HG02610 (cell line): Measurements from ENCODE around the gene PGC.

ENCODE experiments used
- ATAC-seq: cut with Tn5 transposase; IDR thresholded peaks from one replicate; pipeline ENCODE4 v1.9.1; 2021; ENCODE audit warnings: mild to moderate bottlenecking, moderate library complexity; ENCODE audit not compliant: unreplicated experiment

PGC gene

DNA sequence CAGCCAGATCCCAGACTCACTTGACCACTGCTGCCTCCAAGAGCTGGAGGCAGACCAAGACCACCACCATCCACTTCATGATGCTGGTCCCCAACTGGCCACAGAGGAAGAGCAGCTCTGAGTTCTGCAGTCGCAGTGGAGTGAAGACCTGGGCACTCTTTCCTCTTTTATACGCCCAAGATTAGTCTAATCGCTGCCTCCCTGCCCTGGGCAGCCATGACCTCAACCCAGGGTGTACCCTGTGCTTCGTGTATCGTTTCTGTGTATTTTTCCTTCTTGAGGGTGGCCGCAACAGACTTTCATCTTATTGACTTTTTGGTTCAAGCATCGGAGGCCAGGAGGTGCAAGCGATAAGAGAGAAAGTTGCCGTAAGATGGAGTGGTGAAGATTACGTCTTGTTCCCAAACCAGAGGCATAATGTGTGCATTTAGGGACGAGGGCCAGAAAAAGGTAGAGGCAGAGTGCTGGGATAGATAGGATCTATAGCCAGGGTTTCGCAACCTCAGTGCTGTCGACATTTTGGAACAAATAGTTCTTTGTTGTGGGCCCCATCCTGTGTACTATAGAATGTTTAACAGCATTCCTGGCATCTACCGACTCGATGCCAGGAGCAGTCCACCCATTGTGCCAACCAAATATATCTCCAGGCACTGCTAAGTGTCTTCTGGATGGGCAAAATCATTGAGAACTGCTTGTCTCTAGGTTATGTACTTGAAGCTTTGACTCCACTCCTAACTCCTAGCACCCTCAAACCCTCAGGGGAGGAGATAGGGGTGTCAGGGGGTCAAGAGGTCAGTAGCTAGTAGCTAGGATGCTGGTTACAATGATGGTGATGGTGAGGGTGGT is at the start of gene PGC:
TSS of gene PGC (minus strand) at position 142 of the 846 bp plus-strand sequence. CDS start at position 79, 63 bp downstream.
- no peak for ATAC-seq

GRCh38 chr6:41796474-41796873 is 49.3 kb upstream of the PGC start:
- ATAC-seq = no peak

- ATAC-seq = no peak
These were observed 44.8 kb upstream of the PGC start for GRCh38 chr6:41791984-41792383.

- ATAC-seq = no peak
These were observed 44.1 kb upstream of the PGC start for GRCh38 chr6:41791305-41791704.

- ATAC-seq = no peak
These were observed 42.8 kb upstream of the PGC start for GRCh38 chr6:41790045-41790444.

DNA sequence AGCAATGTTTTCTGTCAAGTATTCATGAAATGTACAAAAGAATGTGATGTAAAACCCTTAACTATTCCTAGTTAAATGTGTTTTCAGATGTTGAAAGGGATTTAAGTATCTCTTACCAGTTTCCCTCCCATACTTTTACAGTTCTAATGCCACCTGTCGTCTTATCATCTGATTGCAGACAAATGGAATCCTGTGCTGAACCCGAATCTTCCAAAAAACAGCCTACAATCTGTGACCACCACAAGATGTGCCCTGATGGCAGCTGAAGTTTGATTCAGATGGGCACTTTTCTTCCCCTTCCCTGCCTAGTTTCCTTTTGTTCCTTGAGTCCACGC is 42.2 kb upstream of the PGC start:
- ATAC-seq = no peak

DNA sequence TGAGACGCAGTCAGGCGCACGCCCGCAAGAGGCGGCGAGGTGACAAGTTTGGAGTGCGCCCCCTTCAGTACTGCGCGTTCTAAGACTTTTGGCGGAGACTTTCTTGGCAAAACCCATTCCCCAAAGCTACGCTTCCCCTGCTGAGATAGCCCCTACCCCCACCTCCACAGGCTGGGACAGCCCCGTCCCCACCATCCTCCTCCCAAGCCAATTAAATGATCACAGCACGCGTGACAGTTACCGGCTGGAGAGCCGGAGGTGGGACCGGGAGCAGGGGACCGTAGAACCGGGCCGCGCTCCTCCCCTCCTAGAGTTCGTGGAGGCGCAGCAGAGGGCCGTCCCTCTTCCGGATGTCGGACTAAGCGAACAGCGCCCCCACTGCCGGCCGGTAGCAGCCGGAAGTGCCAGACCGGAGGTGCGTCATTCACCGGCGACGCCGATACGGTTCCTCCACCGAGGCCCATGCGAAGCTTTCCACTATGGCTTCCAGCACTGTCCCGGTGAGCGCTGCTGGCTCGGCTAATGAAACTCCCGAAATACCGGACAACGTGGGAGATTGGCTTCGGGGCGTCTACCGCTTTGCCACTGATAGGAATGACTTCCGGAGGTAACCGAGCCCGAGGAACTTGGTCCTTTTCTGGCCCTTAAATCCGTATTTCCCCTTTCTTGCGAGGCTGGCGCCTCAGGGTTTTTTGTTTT is 40.2 kb upstream of the PGC start, which contains the start of gene TOMM6:
TSS of gene TOMM6 (plus strand) at position 476 of the 699 bp plus-strand sequence. CDS start at position 480, 4 bp downstream.
- ATAC-seq = peak; percentile 81

DNA sequence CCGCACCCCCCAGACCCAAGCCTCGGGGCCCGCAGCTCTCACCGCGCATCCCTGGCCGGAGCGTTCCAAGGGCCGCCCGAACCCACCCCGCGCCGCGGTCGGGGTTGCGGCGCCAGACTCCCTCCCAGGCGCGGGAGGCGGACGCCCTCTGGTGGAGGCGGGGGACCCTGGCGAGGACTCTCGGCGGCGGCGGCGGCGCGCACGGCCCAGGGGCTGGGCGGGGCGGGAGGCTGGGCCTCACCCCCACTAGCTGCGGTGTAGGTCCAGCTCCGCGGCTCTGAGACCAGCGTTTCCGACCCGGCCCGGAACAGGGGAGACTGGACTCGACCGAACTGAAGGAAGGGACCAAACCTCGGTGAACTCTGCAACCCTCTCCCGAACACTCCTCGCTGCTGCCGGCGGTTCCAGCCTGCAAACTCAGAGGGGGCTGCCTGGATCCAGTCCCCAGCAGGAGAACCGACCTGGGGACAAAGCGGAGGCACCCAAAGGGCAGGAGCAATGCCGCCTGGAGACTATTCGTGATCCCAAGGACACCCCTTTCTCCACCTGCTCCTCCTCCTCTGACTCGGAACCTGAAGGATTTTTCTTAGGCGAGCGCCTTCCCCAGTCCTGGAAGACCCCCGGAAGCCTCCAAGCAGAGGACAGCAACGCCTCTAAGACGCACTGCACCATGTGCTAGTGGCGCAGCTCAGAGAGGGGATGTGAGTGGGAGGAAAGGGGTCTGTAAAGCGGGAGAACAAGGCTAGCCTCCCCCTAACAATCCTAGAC is 39.4 kb upstream of the PGC start:
- peak; percentile 57 for ATAC-seq

DNA sequence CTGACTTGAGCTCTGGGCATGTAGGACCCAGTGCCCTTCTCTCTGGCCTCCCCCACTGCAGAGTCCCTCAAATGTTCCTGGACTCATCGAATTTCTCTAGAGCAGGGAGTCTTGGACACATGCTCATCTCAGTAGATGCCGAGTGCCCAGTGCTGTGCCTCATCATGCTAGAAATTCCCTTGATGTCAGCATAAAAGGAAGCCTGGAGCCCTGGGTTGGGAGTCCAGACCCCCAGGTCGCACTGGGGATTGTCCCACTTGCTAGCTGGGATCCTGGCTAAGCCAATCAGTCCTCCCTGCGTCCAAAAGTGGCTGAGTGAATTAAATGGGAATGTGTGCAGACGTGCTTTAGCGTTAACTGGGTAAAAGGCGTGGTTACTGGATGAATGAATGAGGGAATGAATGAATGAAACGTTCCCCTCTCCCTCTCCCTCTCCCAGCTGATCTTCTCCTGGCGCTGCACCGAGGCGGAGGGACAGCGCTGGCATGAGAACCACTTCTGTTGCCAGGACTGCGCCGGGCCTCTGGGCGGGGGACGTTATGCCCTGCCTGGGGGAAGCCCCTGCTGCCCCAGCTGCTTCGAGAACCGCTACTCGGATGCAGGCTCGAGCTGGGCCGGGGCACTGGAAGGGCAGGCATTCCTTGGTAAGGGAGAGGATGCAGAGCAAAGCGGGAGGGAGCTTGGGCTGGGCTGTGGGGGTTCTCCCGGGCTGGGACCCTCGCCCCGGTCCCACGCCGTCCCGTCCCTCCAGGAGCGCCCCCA is 38.7 kb upstream of the PGC start:
- ATAC-seq = peak; percentile 3

DNA sequence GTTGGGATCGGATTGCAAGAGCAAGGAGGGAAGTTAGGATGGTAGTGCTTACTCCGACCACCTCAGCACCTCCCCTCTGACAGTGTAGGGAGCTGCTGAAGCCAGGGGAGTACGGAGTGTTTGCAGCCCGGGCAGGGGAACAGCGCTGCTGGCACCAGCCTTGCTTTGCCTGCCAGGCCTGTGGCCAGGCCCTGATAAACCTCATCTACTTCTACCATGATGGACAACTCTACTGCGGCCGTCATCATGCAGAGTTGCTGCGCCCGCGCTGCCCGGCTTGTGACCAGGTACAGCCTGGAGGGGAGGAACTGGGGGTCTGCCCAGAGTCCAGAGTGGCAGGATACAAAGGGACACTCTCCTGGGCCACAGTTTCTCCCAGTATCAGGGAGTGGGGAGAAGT is 38.1 kb upstream of the PGC start:
- ATAC-seq = no peak

DNA sequence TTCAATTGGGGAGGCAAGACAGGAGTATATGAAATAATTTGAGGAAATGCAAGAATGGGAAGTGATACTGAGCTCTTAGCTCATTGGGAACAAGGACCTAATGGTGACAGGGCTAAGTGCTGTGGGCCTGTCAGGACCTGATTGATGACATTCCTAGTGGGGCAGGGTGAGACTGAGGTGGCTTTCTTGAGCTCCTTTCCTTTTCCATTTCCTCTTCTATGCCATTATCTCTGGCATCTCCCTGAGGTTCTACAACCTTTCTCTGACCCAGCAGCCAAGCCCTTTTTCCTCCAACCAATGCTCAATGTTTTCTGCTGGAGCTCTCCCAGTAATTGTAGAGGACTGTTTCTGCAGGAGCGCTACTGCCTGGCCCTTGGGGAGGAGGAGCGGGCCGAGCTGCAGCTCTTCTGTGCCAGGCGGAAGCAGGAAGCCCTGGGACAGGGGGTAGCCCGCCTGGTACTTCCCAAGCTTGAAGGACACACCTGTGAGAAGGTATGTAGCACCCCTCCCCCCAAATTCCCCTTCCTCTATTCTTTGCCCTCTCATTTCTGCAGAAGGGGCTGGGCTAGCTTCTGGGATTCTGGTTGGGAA is 37.5 kb upstream of the PGC start:
- no peak for ATAC-seq

DNA sequence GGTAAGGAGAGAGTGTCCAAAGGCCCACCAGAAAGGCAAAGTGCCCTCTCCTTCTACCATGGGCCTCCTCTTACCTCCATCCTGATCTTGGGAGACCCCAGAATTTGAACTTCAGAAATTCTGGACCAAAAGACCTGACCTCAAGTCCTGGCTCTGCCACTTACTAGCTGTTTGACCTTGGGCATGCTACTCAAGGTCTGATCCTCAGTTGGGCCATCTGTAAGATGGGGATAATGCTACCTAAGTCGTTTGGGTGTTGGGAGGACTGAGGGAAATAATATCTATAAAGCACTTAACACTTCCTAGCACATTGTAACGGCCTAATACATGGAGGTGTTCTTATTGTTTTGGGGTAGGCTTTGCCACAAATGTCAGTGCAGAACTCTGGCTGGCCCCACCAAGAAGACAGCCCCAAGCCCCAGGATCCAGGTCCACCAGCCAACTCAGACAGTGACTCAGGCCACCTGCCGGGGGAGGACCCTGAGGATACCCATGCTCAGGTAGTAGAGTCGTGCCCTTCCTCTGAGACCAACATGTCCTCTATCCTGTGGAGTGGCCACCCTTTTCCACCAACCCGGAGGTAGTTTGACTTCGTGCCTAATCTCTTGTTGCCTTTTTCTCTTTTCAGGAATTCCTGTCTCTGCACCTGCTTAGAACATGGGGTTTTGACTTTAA is 36.0 kb upstream of the PGC start:
- ATAC-seq = no peak

DNA sequence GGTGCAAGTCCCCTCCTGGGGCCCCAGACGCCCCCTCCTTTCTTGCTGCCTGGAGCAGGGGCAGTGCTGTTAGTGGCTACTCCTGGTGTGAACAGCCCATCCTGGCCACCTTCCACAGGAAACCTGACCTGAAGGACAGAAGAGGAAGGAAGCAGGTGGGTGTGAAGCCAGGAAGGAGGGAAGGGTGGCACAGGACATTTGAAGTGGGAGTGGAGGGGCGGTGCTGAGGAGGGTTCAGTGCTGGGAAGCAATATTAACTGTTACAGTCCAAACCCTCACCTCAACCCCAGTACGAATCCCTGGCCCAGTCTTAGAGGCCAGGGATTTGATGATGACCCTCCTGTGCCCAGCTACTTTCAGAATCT is 34.2 kb upstream of the PGC start:
- no peak for ATAC-seq

- ATAC-seq = no peak
These were observed 33.6 kb upstream of the PGC start, which contains the start of gene PRICKLE4 for GRCh38 chr6:41780551-41781365. Gene PRICKLE4 (plus strand): TSS chr6:41780782. CDS start chr6:41783474, 2,692 bp downstream.

DNA sequence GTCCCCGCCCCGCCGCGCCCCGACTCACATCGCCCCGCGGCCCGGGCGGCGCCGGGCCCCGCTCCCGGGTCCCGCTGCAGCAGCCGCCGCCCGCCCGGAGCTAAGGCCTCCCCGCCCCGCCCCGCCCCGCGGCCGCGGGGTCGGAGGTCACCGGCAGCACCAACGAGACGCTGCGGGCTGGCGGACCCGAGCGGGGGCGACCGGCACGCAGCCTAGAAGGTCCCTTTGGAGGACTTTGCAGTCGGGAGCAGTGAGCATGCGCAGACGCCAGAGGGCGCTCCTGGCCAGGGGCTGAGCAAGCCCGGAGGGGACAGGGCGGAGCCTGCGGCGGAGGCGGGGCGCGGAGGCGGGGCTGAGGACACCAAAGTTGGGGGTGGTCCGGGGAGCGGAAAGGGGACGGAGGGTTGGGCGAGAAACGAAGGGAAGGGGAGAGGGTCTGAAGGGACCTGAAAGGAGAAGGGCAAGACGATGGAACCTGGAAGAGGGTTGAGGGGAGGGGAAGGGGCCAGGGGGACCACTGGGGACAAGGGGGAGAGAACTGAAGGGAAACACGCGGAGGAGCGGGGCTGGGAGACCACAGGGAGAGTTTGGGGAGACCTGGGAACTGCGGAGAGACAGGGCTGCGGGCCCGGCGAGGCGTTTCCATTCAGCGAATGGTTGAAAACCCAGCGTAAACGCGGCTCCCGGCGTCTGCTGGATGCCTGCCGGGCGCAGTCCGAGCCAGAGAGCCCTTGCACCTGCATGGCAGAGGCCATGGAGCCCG is 32.8 kb upstream of the PGC start, which contains the start of gene FRS3:
TSS of gene FRS3 (minus strand) at position 113 of the 763 bp plus-strand sequence. CDS start 2,913 bp downstream, outside the sequence.
- ATAC-seq = peak; percentile 93

DNA sequence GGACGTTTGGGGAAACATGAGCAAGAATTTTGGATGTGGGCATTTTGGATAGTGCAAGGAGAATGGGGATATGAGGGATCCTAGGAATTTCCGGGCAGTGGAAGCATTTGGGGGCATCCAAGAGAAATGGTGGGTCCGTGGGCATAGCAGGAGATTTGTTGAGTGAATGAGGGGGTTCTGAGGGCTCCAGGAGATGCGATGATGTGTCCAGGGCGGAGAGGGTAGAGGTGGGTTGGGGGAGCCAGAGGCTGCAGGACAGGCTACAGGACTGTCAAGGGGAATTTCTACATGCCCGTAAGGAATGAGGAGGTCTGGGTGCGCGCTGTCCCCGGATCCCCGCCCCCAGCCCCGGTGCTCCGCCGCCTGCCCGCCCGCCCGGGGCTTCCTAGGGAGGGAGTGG is 32.1 kb upstream of the PGC start:
- peak; percentile 21 for ATAC-seq

- no peak for ATAC-seq
These were observed 31.7 kb upstream of the PGC start for GRCh38 chr6:41778895-41779294.
